ENCODE measurements around the gene BFSP2.

Gene BFSP2

GRCh38 chr3:133384331-133385027 lies 15.4 kb upstream of the BFSP2 start:
- no peak for DNase-seq

GRCh38 chr3:133386876-133387275 lies 13.0 kb upstream of the BFSP2 start:
- DNase-seq = no peak

- DNase-seq = no peak
These were observed 12.5 kb upstream of the BFSP2 start for GRCh38 chr3:133387341-133387740.

GRCh38 chr3:133388696-133389395 lies 11.0 kb upstream of the BFSP2 start:
- no peak for DNase-seq

- no peak for DNase-seq
These were observed 9.1 kb upstream of the BFSP2 start for GRCh38 chr3:133390715-133391114.

GRCh38 chr3:133393204-133393603 lies 6.7 kb upstream of the BFSP2 start:
- DNase-seq = no peak

- DNase-seq = no peak
These were observed 6.0 kb upstream of the BFSP2 start for GRCh38 chr3:133393691-133394474.

- DNase-seq = no peak
These were observed 5.1 kb upstream of the BFSP2 start for GRCh38 chr3:133394561-133395311.

- no peak for DNase-seq
These were observed 3.0 kb upstream of the BFSP2 start for GRCh38 chr3:133396906-133397305.

- DNase-seq = no peak
These were observed 1.7 kb downstream of the BFSP2 start for GRCh38 chr3:133401374-133402135.

GRCh38 chr3:133404920-133405319 lies 5.1 kb downstream of the BFSP2 start:
- no peak for DNase-seq

GRCh38 chr3:133408366-133408765 lies 8.5 kb downstream of the BFSP2 start:
- no peak for DNase-seq

- no peak for DNase-seq
These were observed 9.1 kb downstream of the BFSP2 start for GRCh38 chr3:133408961-133409360.

GRCh38 chr3:133410191-133410892 lies 10.5 kb downstream of the BFSP2 start:
- DNase-seq = no peak

GRCh38 chr3:133412183-133413132 lies 12.6 kb downstream of the BFSP2 start:
- DNase-seq = no peak

GRCh38 chr3:133413161-133414020 lies 13.5 kb downstream of the BFSP2 start:
- DNase-seq = no peak

GRCh38 chr3:133414021-133414392 lies 14.2 kb downstream of the BFSP2 start:
- DNase-seq = no peak

- DNase-seq = no peak
These were observed 18.5 kb downstream of the BFSP2 start for GRCh38 chr3:133418361-133418760.

GRCh38 chr3:133419151-133419909 lies 19.5 kb downstream of the BFSP2 start:
- no peak for DNase-seq

All from AML-193 (cell line).